ENCODE data around the gene GGCX. TPM values are rescaled to one million over a fixed set of nuclear protein-coding genes. Genes with fewer than 3 reads are reported as not detected.

Gene GGCX
- total RNA-seq, 2 experiments from 2014 or later = 23.2 to 24.1 TPM

DNA sequence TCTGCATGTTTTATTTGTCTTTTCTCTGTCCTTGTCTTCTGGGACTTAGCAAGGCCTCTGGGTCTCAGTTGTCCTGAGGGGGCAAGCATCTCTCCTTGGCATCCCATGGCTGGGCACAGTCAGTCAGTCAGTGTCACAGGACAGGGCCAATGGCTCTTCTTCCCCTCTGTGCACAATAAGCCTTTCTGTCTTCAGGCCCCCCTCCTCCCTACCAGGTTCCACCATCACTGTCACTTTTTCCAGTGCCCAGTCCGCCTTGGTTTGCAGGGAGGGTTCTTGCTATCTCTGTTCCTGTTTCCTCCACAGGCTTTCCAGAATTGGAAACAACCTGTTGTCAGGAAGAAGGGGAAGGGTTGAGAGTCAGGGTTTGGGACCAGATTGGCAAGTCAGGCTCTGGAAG, 21.2 kb upstream of the GGCX start:
- POLR2A ChIA-PET = no interaction called here
- CTCF ChIA-PET = no interaction called here

DNA sequence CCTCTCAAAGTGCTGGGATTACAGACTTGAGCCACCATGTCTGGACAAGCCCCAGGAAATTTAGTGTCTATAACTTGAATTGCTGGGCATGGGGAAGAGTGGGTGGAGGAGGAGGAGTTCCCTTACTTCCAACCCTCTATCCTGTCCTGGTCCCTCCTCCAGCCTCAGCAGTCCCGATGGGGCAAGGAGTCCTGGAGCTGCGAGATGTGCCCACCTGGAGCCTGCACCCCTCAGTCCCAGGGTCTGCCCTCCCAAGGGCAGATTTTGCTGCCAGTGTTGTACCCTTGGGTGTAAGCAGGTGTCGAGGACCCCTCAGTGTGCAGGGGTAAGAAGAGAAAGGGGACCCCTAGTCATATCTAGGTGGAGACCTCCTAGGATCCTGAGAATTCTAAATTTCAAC, 18.9 kb upstream of the GGCX start:
- ChIA-PET POLR2A (no interaction called here), CTCF (no interaction called here)

DNA sequence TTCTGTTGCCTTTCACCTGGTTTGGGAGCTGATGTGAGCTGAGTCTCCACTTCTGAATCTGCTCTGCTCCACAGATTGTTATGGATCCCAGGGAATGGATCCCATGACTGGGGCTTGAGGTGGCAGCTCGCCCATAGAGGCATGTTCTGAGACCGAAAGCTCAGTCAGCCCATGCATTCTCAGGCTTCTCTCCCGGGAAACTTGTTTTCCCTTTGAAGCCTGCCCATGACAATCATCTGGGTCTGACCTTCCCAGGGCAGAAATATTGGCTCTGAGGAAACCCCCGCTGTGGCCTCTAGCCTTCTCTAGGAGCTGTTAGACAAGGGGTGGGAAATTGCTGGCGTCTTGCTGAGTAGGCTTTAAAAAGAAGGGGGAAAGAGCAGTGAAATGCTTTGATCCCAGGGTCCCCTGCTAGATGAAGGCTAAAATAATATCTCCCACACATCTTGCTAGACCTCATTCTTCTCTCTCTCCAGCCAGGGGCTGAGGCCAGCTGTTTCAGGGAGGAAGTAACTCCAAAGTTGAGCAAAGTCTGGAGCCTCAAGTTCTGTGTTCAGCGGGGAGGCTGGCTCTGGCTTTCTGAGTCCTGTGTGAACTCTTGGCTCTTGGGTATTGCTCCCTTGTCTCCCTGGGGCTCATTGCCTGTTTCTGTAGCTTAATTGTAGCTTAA, 18.1 kb upstream of the GGCX start:
- CTCF ChIA-PET = interaction anchor here (2.5 kb wide), 1 partner anchor 16 kb away, joined by 6 read pairs; the partner anchor contains the start of gene RNF181
- POLR2A ChIA-PET = interaction anchor here (0.8 kb wide), 1 partner anchor 41 kb away, joined by 4 read pairs; the partner anchor contains the start of gene MAT2A

DNA sequence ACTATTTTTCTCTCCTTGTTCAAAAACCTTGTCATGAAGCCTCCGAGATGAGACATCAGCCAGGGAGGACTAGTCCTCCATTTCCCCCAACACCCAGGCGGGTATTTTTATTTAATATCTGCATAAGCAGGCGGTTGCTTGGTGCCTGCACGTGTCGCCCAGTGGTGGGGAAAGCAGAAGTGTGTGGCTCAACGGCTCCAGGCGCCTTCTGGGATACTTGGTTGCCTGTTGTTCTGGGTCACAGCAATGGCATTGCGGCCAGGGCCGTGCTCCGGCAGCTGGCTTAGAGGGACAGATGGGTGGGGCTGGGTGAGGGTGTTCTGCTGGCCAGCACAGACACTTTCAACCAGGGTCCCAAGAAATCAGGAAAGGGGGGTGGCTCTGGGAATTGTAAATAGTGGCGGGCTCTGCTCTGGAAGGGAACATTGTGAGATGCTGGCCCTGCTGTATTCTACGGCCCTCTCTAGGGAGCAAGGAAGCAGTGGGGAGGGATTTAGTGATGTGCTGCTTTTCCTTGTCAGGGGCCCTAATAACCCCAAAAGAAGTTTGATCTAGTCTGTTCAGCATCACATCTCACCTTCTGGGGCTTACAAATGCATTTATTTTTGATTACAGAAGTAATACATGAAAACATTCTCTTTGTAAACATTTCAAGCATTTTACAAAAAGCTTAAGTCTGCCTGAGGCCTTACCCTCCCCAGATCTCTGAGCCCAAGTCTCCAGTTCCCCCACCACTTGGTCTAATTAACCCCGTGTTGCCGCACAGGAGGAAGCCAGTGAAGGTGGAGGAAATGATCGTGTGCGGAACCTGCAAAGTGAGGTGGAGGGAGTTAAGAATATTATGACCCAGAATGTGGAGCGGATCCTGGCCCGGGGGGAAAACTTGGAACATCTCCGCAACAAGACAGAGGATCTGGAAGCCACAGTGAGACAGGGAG, 17.2 kb upstream of the GGCX start:
- ChIA-PET POLR2A (interaction anchor here (0.6 to 0.8 kb wide), 3 partner anchors 15 to 40 kb away, joined by 3 to 5 read pairs (median 4); partner anchors contain the start of gene MAT2A), CTCF (interaction anchor here (0.6 to 2.5 kb wide), 3 partner anchors 9 to 40 kb away, joined by 3 to 7 read pairs (median 6); partner anchors contain the start of genes MAT2A and RNF181)

DNA sequence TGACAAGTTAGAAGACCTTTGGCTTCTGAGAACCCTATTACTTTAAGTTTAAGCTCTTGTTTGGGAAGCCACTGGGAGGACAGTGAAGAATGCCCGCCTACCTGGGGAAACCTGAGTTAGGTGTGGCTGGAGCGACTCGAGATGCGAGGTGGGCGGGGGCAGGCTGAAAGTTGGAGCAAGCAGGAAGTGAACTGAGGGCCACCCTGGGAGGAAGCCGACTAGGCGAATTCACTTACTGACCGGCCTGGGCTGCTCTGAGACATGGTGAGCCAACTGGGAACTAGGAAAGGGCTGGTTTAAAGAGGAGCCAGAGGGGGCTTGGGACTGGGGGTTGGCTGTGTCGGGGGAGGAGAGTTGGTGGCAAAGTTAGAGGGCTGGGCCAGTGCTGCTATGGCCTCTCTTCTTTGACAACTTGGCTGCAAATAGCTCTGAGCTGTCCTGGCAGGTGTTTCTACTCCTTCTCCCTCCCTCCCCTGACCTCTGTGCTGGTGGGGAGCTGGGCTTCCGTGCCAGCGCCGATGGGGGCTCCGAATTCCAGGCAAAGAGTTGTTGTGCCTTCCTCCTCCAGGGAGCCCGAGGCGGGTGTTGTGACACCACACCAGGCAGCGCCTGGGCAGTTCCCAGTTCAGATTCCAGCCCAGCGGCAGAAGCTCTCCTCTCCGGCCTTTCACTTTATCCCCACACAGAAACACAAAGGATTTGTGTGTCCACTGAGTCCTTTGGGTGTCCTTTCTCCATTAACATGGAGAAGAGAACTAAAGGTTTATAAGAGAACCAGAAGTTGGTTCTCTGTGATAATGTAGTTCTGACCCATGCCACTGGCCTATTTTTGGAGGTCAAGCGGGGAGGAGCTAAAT, 16.3 kb upstream of the GGCX start, which contains the start of gene VAMP8:
Gene VAMP8, plus strand, starts transcription at position 201 of the 857 bp plus-strand sequence. Its CDS starts 61 bp downstream, at position 262.
- POLR2A ChIA-PET = interaction anchor here (0.6 to 0.8 kb wide), 2 partner anchors 14 to 28 kb away, joined by 3 to 5 read pairs; no protein-coding TSS in a partner anchor
- CTCF ChIA-PET = interaction anchor here (0.6 to 2.5 kb wide), 5 partner anchors 10 to 470 kb away, joined by 3 to 7 read pairs (median 4); partner anchors contain the start of genes MAT2A and RNF181

DNA sequence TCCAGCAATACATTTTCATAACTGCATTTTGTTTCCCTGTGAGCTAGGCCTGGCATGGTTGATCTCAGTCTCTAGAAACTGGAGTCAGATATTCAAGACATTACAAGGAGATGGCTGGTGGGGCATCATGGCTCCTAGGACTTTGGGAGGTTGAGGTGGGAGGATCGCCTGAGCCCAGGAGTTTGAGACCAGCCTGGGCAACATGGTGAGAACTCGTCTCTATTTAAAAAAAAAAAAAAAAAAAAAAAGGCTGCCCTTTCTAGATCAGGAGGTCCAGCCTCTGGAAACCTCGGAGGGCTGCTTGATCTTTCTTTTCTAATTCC, 15.7 kb upstream of the GGCX start:
- POLR2A ChIA-PET = interaction anchor here (0.6 kb wide), 1 partner anchor 42 kb away, joined by 5 read pairs; no protein-coding TSS in a partner anchor
- CTCF ChIA-PET = interaction anchor here (0.7 to 2.5 kb wide), 4 partner anchors 11 to 471 kb away, joined by 3 to 7 read pairs (median 5); partner anchors contain the start of gene RNF181

DNA sequence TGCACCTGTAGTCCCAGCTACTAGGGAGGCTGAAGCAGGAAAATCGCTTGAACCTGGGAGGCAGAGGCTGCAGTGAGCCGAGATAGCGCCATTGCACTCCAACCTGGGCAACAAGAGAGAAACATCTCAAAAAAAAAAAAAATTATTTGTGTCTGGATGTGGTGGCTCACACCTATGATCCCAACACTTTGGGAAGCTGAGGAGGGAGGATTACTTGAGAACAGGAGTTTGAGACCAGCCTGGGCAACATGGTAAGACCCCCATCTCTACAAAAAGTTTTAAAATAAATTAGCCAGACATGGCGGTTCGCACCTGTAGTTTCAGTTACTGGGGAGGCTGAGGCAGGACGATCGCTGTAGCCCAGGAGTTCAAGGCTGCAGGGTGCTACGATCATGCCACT, 14.4 kb upstream of the GGCX start:
- ChIA-PET CTCF (interaction anchor here (1.6 kb wide), 1 partner anchor 20 kb away, joined by 3 read pairs; the partner anchor contains the start of gene RNF181), POLR2A (interaction anchor here (0.6 kb wide), 2 partner anchors 14 to 26 kb away, joined by 3 to 5 read pairs; no protein-coding TSS in a partner anchor)

DNA sequence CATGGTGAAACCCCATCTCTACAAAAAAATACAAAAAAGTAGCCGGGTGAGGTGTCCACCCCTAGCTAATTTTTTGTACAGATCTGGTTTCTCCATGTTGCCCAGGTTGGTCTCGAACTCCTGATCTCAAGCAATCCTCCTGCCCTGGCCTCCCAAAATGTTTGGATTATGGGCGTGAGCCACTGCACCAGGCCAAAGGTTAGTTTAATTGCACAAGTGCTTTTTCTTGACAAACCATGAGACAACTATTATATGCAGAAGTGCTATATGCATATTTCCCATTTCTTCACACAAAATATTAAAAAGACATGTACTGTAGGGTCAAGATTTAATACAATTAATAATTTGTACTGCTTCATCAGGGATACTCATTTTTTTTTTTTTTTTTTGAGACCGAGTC, 5.0 kb upstream of the GGCX start:
- CTCF ChIA-PET = no interaction called here
- POLR2A ChIA-PET = interaction anchor here (0.7 kb wide), 1 partner anchor 1018 kb away, joined by 6 read pairs; no protein-coding TSS in a partner anchor

DNA sequence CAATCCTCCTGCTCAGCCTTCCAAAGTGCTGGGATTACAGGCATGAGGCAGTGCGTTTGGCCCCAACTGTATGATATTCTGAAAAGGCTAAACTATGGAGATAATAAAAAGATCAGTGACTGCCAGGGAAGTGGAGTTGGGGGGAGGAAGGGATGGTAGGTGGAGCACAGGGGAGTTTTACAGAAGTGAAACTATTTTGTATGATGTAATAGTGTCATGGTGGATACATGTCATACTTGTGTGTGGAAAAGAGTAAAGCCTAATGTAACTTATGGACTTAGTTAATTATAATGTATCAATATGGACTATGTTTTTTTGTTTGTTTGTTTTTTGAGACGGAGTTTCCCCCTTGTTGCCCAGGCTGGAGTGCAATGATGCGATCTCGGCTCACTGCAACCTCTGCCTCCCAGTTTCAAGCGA, 2.9 kb upstream of the GGCX start:
- CTCF ChIA-PET = no interaction called here
- POLR2A ChIA-PET = interaction anchor here (0.5 kb wide), 1 partner anchor 21 kb away, joined by 3 read pairs; no protein-coding TSS in a partner anchor

DNA sequence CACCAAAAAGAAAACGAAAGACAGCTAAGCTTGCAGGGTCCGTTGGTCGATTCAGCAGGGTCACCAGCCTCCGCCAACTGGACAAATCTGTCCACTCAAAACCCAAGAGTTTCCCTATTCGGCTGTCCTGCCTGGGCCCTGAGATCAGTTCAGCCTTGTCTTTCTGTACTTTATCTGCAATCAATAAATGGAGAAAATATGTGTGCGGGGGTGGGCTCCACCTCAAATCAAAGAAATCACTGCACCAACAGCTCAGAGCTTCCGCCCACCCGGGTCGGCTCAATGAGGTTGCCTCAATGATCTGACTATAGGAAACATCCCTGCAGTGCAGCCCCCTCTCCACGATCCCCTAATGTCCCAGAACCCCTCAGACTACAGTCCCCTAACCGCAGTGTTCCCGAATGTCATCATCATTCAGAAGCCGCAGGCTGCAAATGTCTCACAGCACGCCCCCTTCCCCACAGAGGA, 447 bp downstream of the GGCX start:
- CTCF ChIA-PET = interaction anchor here (0.7 to 3.3 kb wide), 5 partner anchors 10 to 23 kb away, joined by 3 to 15 read pairs (median 3); partner anchors contain the start of gene VAMP5
- POLR2A ChIA-PET = interaction anchor here (0.6 to 2.4 kb wide), 9 partner anchors 9 to 122 kb away, joined by 3 to 14 read pairs (median 4); partner anchors contain the start of genes C2orf68 and MAT2A

DNA sequence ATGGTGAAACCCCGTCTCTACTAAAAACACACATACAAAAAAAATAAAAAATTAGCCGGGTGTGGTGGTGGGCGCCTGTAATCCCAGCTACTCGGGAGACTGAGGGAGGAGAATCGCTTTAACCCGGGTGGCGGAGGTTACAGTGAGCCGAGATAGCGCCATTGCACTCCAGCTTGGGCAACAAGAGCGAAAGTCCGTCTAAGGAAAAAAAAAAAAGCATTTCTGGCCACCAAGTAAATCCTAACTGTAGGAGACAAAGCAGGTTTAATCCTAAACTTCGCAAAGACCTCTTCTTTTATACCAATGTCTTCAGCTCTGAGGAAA, 928 bp downstream of the GGCX start:
- ChIA-PET CTCF (interaction anchor here (0.7 to 3.3 kb wide), 4 partner anchors 9 to 22 kb away, joined by 3 to 15 read pairs (median 3); no protein-coding TSS in a partner anchor), POLR2A (interaction anchor here (0.7 to 2.4 kb wide), 6 partner anchors 8 to 122 kb away, joined by 3 to 14 read pairs (median 5); partner anchors contain the start of genes C2orf68 and MAT2A)

DNA sequence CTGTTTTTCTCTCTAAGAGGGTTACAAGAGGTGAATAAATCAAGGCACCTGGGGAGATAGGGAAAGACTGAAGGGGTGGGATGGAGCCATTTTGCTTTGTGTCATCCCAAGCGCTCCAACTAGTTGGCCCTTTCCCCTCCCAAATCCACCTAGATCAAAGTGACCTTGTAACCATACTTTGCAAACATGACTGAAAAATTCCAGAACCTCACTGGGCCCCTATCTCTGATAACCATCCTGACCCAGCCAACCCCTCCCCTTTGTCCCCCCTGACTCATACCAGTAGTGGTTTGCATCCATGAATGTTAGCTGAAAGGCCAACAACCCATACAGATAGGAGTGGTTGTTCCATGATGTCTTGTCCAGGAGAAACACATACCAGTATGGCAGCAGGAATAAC, 3.1 kb downstream of the GGCX start:
- ChIA-PET POLR2A (no interaction called here), CTCF (no interaction called here)

DNA sequence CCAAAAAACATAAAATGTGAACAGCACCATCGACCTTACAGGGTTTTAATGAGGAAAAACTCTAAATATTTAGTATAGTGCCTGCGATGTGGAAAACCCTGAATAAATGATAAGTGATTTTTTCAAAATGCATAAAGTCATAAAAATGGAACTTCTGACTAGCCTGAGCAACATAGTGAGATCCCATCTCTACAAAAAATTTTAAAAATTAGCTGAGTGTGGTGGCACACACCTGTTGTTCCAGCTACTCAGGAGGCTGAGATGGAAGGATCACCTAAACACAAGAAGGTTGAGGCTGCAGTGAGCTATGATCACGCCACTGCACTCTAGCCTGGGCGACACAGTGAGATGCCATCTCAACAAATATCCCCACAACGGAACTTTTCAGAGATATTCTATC, 4.2 kb downstream of the GGCX start:
- ChIA-PET CTCF (no interaction called here), POLR2A (interaction anchor here (1.3 to 1.6 kb wide), 2 partner anchors 18 to 38 kb away, joined by 5 read pairs; partner anchors contain the start of genes MAT2A and RNF181)

DNA sequence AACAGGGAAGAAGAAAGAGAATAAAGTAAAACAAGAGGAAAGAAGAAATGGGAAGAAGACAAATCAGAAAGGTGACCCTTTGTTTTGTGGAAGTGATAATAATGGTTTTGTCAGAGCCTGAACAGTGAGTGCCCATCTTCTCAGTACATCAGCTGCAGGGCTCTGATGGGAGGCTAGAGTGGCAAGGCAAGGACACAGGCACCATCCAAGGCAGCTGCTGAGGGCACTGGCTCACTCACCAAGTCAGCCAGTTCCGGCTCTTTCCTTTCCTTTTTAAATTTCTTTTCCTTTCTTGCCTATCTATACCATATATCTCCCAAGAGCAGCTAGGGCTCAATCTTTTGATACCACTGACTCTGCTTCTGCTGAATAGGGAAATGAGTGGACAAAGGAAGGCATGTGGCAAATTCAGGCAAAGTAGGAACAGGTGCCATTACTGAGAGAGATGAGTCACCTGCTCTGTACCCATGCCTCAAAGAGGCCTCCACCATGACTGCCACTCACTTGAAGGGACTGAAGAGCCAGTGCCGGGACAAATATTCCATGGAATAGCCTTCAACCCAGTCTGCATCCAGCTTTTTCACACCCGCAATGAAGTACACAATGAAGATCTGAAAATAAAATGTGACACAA, 6.2 kb downstream of the GGCX start:
- ChIA-PET CTCF (interaction anchor here (13.6 kb wide), 1 partner anchor 135 kb away, joined by 99 read pairs; the partner anchor contains the start of gene SH2D6), POLR2A (no interaction called here)

DNA sequence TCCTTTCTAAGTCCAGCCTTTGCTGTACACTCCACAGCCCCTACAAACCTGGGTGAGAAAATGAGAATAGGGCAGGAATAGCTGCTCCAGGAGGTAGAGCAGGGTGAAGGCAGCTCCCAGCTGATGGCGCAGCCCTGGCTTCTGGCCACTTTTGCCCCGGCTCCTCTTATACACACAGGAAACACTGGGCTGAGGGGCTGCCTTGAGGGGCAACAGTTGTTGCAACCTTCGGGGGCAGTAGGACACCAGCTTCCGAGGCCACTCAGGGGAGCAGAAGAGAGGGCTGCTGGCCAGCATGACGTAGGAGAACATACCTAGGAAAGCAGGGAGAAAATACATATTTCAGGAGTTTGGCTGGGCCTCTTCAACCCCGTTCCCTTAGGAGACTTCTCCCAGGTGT, 8.1 kb downstream of the GGCX start:
- ChIA-PET POLR2A (interaction anchor here (0.5 to 2.4 kb wide), 2 partner anchors 9 to 14 kb away, joined by 5 to 9 read pairs; partner anchors contain the start of gene MAT2A), CTCF (interaction anchor here (0.7 to 13.6 kb wide), 3 partner anchors 39 to 133 kb away, joined by 3 to 99 read pairs (median 4); partner anchors contain the start of gene SH2D6)

DNA sequence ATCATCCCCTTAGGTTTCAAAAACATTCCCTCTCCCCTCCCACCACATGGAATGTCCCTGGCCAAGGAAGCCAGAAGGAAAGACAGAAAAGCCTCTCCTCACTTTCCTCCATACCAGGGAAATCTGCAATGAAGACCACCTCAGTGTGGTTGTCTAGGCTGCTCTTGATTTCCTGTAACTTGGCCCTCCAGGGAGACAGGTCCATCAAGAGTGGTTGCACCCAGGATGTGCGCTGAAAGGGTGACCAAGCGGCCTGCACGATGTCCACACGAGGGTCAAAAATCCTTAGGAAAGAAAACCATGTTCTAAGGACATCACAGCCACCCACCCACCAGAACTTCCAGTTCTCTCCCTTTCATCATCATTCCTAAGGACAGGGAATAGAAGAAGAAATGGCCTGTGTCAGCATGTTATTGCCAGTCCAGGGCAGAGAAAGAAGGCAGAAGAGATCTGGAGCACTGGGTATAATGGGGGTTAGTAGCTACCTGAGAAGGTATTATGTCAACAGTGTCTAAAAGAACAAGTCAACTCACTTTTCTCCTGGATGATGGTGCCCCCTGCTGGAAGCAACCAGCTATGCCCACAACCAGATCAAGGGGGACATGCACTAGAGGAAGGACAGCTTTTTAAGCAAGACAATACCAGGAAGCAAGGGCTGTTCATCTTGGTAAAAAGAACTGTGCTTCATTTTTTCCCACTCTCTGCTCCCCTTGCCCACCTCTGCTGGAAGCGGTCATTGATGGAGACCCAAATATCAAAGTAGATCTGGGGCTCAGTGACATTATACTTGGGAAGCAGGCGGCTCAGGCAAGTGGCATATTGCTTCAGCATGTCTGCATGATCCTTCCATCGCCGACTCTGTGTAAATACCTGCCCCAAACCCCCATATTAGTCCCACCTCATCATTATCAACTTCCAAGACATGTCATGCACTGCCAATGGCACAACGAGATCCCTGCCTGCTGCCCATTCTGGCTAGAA, 9.3 kb downstream of the GGCX start:
- CTCF ChIA-PET = interaction anchor here (0.6 to 13.6 kb wide), 19 partner anchors 8 to 223 kb away, joined by 3 to 99 read pairs (median 4); partner anchors contain the start of genes GGCX, RNF181 and SH2D6
- POLR2A ChIA-PET = interaction anchor here (0.6 to 2.4 kb wide), 7 partner anchors 9 to 163 kb away, joined by 3 to 9 read pairs (median 3); partner anchors contain the start of genes MAT2A and SH2D6

All from activated CD8-positive, alpha-beta memory T cell treated with anti-CD3 and anti-CD28 coated beads for 36 hours (primary cell).